A172 (cell line): ENCODE results near the gene TCERG1L. TPM values are rescaled to one million over a fixed set of nuclear protein-coding genes. Genes with fewer than 3 reads are reported as not detected.

Experiments
- DNase-seq: peaks from one replicate; pipeline ENCODE4 v3.0.0-alpha.2; 2015; ENCODE audit warnings: low spot score
- total RNA-seq: library from RNA; depleted of rRNA; stranded (reverse); fragments of >200 nt; shearing (Covaris generic); gene quantifications from 2 replicates; pipeline ENCODE4 v1.2.3, GENCODE V29; 2014

Gene TCERG1L
- total RNA-seq, 1 experiment from 2014 or later = not detected

- no peak for DNase-seq
These were observed 84.3 kb downstream of the TCERG1L start for GRCh38 chr10:131227163-131227740.

DNA sequence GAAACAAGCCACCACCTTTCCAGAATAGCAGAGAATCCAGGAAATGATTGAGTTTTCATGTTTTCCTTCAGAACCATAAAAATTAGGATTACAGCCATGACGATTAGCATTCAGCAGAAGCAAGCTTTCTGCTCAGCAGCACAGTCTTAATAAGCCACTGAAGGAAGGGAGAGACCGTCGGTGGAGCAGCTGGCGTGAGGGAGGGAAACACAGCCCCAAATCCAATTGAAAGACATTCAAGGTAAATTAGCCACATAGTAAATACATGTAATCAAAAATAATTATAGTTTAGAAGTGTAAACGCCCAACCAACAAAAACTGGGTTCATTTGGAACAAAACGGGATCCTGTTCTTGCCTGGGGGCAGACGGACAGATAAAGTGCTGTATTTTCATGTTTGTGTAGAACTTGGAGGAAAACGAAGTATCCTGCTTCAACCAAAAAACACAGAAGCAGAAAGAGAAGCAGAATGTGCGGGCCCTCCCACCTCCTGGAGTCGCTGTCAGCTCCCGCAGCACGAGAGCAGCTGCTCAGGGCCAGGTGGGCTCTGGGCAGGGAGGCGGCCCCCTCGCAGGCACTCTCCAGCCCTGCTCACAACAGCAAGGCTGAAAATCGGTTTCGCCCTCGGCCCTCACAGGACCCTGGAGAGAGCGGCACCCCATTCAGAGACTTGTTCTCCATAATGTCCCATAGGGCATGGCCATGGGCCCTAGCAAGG, 84.9 kb downstream of the TCERG1L start:
- DNase-seq = no peak

- no peak for DNase-seq
These were observed 87.4 kb downstream of the TCERG1L start for GRCh38 chr10:131224106-131224505.

DNA sequence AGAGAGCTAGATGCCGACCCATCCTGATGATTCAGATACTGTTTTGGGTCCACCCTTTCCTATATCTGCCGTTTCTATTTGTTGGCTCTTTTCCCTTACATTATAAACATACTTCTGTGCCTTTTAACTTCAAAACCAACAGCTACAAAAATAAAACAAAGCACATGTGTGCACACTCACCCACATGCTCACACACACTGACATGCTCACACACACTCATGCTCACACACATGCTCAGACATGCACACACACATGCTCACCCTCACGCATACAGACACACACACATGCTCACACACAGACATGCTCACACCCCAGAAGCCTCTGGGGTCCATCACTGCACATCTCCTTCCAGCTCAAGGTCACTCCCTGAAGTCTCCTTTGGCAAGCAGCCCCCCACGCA, 88.1 kb downstream of the TCERG1L start:
- DNase-seq = no peak

- DNase-seq = no peak
These were observed 88.5 kb downstream of the TCERG1L start for GRCh38 chr10:131222986-131223385.

DNA sequence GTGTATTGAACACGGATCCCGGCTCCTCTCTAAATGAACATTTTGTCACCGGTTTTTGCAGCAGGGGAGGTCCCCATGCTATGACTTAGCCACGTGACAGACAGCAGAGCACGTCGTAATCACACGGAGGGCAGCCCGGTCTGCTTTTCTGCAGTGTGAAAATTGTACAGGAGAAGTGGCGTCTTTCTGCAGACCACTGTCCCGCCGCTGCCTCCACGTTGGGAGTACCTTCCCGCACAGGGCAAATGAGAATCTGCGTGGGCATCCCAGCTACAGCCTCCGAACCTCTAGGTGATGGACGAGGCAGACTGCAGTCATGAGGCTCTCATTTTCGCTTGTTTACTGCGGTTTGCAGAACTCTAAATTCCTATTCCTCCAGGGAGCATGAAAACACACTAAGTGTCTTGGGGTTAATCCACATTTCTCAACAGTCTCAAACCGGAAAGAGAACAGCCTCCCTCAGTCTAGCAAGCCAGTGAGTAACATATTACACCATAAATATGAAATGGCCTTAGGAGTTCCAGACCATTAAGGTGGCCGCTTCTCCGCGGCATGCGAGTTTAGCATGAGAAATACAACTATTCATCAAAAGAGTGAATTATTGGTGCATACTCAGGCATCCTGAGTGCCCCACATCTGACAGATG, 89.8 kb downstream of the TCERG1L start:
- no peak for DNase-seq

DNA sequence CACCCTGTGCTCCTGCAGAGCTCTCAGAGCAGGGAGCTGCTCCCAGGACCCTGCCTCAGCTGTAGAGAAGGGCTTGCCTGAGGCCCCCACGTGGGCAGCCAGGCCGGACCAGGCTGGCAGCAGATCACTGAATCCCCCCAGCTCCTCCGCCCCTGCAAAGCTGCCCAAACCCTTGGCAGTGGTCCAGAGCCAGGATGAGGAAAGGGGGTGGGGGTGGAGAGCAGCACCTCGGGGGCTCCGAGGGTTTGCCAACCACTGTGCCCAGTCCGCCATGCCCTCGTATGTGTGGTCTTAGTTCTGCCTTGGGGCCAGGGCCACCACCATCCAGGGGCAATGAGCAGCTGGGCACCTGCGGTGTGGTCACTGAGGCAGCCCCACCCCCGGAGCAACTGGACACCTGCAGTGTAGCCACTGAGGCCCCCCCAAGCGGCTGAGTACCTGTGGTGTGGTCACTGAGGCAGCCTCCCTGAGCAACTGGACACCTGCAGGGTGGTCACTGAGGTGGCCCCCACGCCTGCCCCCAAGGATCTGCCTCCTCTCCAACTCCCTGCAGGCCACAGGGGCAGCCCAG, 90.8 kb downstream of the TCERG1L start:
- no peak for DNase-seq

DNA sequence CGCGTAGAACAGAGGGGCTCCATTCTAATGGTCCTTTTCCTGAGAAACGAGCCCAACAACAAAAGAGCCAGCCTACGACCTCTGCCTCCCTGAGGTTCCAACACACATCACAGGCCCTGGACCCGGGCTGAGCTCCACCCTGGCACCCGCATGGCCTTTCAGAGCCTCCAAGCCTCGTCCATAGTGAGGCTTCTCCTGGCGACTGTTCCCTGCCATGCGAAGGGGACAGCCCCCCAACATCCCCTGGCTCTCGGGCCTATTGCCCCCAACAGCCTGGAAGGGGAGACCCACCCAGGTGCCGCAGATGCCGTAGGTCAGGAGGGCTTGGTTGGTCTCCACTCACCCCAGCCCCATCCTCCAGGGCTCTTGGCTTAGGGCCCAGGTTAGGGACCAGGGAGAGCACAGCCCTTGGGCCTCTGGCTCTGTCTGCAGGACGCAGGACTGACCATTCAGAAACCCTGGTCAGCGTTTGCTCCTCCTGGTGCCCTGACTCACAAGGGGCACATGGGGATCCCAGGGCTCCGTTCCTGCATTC, 91.5 kb downstream of the TCERG1L start:
- DNase-seq = no peak

- no peak for DNase-seq
These were observed 92.0 kb downstream of the TCERG1L start for GRCh38 chr10:131219584-131219886.

GRCh38 chr10:131218811-131219583, 92.5 kb downstream of the TCERG1L start:
- DNase-seq = no peak

GRCh38 chr10:131216681-131217230, 94.8 kb downstream of the TCERG1L start:
- no peak for DNase-seq

GRCh38 chr10:131215776-131216175, 95.7 kb downstream of the TCERG1L start:
- no peak for DNase-seq

GRCh38 chr10:131214521-131215244, 96.8 kb downstream of the TCERG1L start:
- DNase-seq = no peak

- no peak for DNase-seq
These were observed 97.6 kb downstream of the TCERG1L start for GRCh38 chr10:131213741-131214505.

GRCh38 chr10:131212763-131213325, 98.7 kb downstream of the TCERG1L start:
- no peak for DNase-seq

DNA sequence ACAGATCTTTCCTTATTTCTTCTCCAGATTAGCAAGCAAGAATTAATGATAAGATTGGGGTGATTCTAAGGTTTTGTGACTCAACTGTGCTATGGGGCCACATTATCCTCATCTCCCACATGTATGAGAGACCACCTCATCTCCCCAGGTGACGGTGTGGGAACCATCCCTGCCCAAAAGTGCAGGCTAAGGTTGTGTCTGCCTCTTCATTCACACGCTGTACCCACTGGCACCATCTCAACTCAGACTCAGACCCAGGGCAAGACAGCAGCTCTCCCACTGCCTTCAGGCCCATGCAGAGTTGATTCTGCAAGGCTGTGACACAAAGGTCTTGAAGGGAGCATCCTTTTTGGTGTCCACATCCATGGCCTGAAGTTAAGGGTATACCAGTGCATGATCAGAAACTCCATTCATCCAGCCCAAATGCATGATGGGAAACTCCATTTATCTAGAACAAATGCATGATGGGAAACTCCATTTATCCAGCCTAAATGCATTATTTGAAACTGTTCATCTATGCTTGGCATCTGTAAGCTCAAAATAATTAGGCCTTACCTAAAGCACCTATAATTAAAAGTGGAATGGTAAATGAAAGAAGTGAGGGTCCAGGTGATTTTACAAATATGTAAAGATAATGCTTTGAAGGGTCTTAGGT, 99.4 kb downstream of the TCERG1L start:
- no peak for DNase-seq

DNA sequence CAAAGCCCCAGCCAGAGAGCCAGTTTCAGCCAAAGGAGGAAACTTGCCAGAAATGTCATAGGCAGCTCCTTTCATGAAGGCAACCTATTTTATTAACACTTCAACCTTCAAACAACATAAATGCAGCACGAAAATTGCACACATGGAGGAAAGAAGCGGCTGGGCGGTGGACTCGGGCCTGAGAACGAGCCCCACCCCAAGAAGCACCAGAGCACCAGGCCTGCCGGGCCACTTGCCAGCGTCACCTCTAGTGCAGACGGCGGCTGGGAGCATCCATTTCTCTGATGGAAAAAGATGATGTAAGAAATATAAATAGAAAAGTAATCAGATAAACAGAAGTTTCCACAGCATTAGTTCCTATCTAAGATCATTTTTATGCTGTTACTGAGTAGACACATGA, 100.0 kb downstream of the TCERG1L start:
- no peak for DNase-seq

- no peak for DNase-seq
These were observed 100.4 kb downstream of the TCERG1L start for GRCh38 chr10:131211146-131211545.

GRCh38 chr10:131210181-131210580, 101.3 kb downstream of the TCERG1L start:
- no peak for DNase-seq
